GM21390 (cell line): ENCODE results near the gene CYP2A6.
"Not testable (repeated sequence)": the region's sequence is repeated elsewhere in the genome, so short reads cannot be mapped to it uniquely, and the experiment has no call there.

ENCODE experiments used
- ATAC-seq: cut with Tn5 transposase; IDR thresholded peaks from one replicate; pipeline ENCODE4 v1.9.1; 2021; ENCODE audit not compliant: unreplicated experiment

CYP2A6 gene

DNA sequence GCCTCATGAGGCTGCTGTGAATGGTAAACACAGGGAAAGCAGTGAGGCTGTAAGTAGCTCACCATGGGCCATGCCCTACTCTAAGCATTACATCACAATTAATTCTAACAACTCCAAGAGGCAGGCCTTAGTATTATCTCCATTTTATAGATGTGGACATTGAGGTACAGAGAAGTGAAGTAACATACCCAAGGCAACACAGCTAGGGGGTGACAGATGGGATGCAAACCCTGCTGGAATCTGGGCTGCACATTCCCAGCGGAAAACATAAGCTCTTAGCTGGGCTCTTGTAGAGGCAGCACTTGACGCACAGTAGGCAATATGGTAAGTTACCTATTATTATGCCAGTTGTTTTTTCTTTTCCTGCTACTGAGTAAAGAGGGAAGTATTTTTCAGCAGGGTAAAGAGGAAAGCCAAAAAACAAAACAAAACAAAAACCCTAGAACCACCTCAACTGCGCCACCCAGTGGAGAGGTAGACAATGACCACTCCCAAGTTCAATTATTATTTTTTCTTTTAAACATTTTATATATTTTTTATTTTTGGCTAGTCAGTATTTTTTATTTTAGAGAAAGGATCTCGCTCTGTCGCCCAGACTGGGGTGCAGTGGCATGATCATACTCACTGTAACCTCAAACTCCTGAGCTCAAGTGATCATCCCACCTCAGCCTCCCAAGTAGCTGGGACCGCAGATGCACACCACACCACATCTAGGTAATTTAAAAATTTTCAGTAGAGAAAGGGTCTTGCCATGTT lies 30.6 kb downstream of the CYP2A6 start:
- not testable (repeated sequence) for ATAC-seq

DNA sequence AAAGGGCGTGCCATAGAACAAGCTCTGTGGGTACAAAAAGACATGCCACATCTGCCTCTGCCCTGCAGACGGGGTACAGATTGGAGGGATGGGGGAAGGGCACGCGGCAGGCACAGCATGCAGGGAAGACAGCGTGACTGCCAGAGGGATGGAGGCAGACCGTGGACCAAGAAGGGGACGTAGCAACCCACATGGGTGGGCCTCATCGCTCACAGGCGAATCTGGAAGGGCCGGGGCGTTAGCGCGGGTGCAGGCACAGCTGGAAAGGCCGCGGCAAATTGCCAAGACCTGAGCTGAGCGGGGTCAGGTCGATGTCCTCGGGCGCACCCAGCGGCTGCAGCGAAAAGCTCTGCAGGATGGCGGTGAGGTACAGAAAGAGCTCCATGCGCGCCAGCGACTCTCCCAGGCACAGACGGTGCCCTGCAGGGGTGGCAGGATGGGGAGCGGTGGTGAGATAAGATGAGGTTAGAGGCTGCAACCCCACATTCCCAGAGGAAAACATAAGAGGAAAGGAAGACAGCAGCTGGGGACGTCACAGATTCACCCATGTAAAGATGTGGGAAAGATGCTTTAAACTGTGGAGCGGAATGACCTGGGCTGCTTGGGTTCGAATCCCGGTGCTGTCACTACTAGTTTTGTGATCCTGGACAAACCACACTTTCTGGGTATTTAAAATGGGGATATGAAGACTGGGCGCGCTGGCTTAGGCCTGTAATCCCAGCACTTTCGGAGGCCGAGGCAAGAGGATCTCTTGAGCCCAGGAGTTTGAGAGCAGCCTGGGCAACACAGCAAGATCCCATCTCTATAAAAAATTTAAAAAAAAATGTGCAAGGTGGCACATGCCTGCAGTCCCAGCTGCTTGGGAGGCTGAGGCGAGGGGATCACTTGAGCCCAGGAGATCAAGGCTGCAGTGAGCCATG lies 31.5 kb downstream of the CYP2A6 start:
- not testable (repeated sequence) for ATAC-seq

DNA sequence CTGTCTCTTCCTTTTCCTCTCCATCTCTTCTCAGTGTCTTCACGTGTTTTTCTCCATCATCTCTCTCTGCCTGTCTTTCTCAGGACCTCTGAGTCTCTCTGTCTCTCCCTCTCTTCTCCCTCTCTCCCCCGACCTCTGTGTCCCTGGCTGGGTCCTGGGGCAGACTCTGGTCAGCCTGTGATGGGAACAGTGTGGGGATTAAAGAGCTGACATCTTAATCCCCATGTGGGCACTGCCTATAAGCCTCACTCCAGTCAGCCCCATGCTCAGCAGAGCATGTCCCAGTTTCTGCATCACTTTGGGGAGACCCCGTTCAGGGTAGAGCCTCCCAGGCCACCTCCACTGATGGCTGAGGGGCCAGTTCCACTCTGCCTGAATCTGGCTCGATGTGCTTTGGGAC lies 35.0 kb downstream of the CYP2A6 start:
- no peak for ATAC-seq

DNA sequence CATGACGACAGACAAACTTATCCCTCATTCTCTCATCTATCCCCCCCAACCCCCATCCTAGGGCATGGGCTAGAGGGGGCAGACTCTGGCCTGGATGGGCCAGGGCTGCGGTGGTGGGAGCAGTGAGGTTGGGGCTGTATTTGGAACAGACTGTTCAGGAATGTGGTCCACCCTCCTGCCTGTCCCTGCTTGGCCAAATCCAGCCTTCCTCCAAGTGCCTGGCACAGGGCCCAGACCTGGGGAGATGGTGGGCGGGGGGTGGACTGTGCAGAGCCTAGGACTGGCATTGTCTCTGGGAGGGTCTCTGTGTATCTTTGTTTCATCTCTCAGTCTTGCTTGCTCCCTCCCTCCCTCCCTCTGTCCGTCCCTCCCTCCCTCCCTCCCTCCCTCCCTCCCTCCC lies 37.1 kb downstream of the CYP2A6 start:
- no peak for ATAC-seq

DNA sequence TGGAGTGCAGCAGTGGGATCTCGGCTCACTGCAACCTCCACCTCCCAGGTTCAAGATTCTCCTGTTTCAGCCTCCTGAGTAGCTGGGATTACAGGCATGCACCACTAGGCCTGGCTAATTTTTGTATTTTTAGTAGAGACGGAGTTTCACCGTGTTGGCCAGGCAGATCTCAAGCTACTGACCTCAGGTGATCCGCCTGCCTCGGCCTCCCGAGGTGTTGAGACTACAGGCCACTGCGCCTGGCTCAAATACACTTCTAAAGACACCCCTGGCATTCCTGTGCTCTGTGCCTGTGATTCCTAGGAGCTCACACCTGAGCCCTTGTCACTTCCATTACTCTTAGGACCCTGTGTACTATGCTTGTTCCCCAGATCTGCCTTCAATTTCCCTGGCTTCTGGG lies 37.7 kb downstream of the CYP2A6 start:
- not testable (repeated sequence) for ATAC-seq

DNA sequence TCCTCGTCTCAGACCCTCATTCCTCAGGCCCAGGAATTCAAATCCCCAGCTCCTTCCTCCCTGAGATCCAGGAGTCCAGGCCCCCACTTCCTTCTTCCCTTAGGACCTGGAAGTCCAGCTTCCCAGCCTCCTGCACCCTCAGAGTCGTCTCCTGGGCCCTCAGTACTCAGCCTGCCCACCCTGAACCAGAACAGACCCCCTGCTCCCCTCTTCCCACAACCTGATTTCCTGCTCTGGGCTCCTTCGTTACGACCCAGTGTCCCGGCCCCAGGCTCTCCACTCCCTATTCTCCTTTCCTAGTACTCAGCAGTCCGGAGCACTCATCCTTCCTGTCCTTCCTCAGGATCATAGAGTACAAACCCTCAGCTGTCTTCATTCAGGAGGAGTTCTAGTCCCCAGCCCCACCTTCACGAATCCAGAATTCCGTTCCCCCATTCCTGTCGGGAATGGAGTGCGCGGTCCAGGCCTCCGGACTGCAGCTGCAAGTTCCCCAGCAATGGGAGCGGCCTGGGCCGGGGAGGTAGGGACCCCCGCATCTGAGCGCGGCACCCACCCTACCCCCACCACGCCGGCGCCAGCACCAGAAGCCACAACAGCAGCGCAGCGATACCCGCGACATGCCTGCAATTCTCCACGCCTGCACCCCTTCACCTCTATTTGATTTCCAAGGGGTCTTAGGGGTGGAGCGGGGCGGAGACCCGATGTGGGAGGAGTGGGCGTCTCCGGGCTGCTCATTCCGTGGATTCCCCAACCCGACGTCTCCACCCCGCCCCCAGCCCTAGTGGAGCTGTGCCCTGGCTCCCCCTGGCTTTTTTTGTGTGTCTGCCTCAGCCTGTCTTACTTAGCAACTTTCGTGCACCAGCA lies 38.5 kb downstream of the CYP2A6 start:
- ATAC-seq = no peak

DNA sequence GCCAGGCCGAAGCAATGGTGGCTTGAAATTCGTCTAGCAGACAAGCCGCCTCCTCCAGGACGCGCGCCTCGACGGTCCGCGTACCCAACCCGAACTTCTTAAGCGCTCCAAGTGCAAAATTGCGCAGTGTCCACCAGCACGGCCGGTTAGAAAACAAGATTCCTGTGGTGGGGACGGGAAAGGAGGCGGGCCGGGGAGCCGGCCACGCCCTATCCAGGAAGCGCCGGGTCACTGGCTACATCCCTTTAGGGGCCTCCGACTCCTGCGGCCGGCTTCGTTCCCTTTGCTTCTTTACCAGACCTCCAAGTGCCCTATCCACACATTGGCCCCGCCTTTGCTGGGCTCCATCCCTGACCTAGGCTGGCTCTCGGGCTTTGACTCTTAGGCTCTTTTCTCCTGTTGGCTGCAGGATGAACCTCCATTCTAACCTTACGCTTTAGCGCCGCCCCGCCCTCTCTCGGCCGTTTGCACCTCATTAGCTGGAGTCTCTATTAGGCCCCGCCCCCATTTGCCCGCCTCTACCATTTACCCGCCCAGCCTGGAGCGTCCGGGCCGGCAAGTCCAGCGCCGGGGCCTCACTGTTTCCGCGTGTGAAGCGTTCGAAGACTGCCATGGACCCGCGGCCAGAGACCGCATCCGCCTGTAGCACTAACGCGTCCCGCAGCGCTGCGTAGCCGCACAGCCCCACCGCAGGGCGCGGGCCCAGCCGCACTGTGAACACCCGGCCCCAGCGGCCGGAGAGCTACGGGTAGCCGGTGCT lies 39.4 kb downstream of the CYP2A6 start:
- ATAC-seq = peak; percentile 54

DNA sequence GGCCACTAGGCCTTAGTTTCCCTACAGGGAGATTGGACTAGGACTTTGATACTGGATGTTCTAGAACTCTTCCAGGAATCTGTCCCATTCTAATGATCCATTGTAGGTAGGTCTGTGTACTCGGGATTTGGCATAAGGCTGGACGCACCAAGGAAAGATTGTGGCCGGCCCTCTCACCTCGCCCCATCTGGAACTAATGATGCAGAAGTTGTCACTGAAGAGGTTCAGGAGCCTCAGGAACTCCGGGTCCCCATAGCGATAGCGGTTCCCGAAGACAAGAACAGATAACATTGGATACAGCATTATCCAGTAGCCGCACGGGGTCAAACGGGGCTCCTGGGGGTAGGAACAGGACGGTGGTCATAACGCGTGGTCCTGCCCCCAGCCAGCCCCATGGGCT lies 40.1 kb downstream of the CYP2A6 start:
- no peak for ATAC-seq

DNA sequence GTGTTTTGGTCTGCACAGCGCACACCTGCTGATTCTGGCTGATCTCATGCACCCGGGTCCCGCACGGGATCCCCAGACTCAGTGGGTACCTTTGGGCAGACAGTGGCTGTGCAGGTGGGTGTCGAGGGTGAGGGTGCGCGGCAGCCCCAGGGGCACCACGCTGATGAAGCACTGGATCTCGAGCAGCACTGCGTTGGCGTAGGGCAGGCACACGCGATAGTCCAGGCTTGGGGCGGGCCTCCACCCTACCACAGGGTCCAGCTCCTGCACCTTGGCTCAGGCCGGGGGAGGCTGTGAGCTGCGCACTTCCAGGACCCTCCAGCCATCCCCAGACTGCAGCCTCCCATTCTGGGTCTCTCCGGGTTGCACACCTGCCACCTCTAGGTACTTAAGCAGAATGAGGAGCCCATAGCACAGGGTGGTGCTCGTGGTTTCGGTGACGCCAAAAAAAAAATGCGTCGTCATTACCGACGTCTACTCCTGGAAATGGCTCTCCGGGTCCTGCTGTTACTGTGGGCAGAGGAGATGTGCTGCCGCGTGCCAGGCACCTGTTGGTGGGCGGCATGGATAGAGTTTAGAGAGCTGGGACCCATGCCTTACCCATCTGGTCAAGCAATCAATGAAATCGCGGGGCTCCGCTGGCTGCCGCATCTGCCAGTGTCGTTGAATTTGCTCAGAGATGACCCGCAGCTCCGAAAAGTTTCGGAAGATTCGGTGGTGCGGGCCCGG lies 40.7 kb downstream of the CYP2A6 start:
- no peak for ATAC-seq

DNA sequence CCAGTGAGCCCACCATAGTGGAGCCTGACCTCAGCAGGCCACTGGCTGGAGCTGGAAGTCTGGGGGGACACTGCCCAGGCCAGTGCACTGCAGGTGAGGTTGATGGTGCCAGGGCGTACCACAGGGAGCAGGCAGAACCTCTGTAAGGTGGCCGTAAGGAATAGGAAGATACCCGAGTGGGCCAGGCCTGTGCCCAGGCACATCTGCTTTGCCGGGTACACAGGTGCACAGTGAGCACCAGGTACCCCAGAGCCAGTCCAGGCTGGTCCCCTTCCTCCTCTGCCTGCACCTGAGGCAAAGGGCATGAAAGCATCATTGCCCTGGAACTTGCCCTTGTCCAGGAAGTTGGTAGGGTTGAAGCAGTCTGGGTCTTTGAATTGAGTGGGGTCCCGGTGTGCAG lies 41.8 kb downstream of the CYP2A6 start:
- no peak for ATAC-seq

DNA sequence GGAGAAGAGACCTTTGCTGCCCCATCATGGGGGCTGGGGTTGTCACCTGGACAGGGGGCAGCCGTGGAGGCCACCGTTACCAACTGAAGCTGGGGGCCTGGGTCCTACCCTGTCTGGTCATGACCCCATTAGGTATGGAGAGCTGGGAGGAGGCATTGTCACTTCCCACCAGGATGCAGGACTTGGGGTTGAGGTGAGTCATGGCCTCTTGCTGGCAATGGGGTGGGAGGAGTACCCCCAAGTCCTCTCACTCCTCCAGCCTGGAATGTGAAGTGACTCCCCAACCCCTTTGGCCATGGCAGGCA lies 42.3 kb downstream of the CYP2A6 start:
- no peak for ATAC-seq

DNA sequence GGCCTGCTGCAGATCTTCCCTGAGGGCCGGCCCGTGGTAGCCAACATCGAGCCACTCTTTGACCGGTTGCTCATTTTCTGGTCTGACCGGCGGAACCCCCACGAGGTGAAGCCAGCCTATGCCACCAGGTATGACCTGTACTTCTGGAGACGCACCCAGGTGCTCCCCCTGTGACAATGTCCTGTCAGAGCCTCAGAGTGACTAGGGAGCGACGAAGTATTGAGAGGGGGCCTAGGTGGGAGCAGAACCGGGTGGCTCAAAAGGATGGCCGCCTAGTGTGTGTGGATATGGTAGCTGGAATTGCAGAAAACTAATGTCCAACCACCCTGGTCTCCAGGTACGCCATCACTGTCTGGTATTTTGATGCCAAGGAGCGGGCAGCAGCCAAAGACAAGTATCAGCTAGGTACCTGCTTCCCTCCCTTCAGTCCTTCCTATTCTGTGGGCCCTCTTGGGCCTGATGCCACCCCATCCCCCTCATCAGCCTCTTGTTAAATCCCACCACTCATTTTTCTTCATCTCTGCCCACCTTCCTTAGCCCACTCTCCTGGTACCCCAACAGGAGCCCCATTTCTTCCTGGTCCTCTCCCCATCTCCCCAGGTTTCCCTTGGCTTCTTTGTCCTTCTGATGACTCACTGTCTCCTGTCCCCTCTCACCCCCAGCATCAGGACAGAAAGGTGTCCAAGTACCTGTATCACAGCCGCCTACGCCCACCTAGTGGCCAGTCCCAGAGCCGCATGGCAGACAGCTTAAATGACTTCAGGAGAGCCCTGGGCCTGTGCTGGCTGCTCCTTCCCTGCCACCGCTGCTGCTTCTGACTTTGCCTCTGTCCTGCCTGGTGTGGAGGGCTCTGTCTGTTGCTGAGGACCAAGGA lies 42.9 kb downstream of the CYP2A6 start:
- ATAC-seq = no peak

DNA sequence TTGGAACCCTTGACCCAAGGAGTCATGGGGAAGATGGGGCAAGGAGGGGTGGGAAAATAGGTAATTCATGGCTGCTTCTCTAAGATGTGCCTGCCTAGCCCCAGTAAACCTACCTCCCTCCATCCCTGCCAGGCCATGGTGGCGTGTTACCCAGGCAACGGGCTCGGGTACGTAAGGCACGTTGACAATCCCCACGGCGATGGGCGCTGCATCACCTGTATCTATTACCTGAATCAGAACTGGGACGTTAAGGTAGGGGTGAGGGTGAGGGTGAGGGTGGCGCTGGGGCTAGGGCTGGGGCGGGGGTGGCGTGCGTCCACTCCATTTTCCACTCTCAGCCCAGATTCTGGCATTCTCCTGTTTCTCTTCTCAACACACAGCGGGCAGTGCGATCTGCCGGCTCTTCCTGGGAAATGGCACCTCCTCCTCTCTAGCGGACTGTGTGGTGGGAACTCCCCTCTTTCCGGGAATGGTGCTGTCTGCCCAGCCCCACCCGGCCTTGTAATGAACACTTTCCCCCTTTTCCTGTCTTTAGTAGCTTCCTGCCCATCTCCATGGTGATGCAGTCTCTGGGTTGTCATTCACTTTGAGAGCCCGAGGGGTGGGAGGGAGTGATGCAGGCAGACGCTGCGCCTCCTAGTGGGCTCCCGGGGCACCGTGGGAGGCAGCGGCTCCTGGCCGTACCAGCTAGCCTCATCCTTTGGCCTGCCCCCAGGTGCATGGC lies 43.7 kb downstream of the CYP2A6 start:
- ATAC-seq = no peak

DNA sequence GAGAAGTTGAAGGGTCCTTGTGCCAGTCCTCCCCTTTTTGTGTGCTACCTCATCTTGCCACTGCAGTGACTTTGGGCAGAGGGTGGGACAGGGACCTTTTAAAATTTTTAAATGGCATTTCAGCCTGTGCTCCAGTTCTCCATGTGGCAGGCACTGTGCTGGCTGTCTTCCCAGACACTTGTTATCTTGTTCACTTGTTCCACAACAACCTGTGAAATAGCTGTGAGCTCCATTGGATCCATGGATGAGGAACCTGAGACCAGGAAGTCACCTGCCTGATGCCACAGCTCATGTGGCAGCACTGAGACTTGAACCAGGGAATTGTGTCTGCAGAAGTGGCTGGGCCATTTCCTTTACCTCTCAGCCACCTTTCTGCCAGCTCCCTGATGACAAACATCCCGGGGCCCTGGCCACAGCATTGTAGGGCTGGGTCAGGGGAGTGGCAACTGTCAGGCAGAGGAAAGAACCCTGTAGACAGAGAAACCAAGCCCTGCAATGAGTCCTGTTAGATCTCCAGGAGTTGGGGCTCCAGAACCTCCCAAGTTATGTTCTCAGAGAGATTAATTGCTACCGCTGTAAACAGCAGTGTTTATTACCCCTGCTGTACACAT lies 44.9 kb downstream of the CYP2A6 start:
- ATAC-seq = no peak

DNA sequence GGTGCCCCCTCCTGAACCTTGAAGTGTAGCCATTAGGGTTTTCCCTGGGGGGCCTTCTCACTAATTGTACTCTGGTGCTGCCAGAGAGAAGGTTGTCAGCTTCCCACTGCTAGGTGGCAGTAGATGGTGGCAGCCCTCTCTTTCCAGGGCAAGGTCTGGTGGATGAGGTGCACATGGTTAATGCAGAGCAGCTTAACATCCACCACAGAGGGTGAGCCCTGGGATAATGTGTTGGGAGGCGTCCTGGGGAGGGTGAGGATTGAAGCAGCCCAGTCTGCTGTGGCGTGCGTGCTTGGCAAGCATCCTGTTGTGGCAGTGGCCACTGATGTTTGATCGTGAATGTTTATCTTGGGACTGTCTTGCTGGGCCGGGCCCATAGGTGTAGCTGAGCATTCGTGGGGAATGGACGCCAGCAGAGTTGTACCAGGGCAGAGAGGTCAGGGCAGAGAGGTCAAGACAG lies 45.4 kb downstream of the CYP2A6 start:
- ATAC-seq = no peak

DNA sequence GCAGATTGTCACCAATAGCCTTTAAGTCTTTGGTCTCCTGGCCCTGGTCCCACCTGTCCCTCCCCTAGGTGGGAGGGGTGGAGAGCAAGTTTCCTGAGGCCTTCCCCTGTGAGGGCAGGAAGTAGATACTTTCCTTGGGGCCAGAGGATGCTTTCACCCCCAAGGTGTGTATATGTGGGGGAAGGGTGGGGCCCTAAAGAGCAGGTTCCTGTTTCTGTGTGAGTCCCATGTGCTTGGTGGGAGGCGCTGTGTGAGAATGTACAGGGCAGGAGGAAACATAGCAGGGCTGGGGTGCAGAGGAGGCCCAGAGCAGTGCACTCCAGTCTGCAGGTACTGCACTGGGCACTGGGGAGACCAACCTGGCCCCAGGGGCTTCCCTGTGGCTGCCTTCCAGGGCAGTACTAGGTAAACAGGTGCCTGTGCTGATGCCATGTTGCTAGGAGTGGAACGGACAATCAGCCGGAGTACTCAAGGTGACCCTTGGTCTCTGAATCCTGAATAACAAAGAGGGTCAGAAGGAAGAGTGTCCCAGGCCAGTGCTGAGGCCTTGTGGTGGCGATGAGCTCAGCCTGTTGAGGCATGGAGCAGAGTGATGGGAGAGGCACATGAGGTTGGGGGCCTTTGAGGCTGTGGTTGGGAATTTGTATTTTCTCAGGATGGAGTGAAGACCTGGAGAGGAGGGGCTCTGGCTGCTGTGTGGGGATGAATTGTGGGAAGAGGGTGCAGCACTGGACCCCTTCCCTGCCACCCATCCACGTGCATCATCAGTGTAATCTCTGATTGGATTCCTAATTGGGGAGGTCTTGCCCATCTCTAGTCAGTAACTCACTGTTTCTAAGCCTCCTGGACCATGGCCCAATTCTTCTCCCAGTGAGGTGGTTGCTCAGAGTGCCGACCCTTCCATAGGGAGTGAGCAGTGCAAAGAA lies 46.1 kb downstream of the CYP2A6 start:
- ATAC-seq = no peak
